LNCAP (cell line): ENCODE data around the gene GSC2.

ENCODE experiments used
- CTCF ChIP-seq: fragments of 450-650 bp; IDR thresholded peaks from 2 replicates; pipeline ENCODE4 v1.5.1; 2017; ENCODE audit warnings: mild to moderate bottlenecking

The GSC2 gene

GRCh38 chr22:19149991-19150390, at the start of gene GSC2:
GSC2 (minus strand) TSS chr22:19150292; CDS start chr22:19150283, 9 bp downstream.
- no peak for TF ChIP-seq CTCF

GRCh38 chr22:19199479-19199878, 49.4 kb upstream of the GSC2 start:
- TF ChIP-seq CTCF, result no peak

GRCh38 chr22:19197997-19198865, 48.1 kb upstream of the GSC2 start:
- TF ChIP-seq CTCF, result no peak

- no peak for TF ChIP-seq CTCF
These were observed 46.9 kb upstream of the GSC2 start for GRCh38 chr22:19196841-19197612.

- TF ChIP-seq CTCF, result no peak
These were observed 46.0 kb upstream of the GSC2 start for GRCh38 chr22:19195796-19196731.

- TF ChIP-seq CTCF, result no peak
These were observed 44.9 kb upstream of the GSC2 start for GRCh38 chr22:19194766-19195536.
